K562 (cell line): ENCODE results near the gene MAPK8IP2. TPM values are rescaled to one million over a fixed set of nuclear protein-coding genes. Genes with fewer than 3 reads are reported as not detected.

Experiments used
- ATAC-seq: fragments of 200-7000 bp; cut with Tn5 transposase; 3 replicates; pipeline ENCODE4 v1.9.1; 2020; ENCODE audit warnings: moderate library complexity
- BruUV-seq: library from RNA; stranded (reverse); fragments of 400-500 nt; replicated peaks from 2 replicates; lab custom pipeline; 2021; lab: Mats Ljungman, UMichigan
- CTCF ChIA-PET: fragments of 300-600 bp; formaldehyde crosslinking; extraction: SDS; loops from one replicate; lab custom pipeline; 2021; ENCODE audit warnings: low intra/inter-chr PET ratio; lab: Yijun Ruan, JAX
- POLR2A ChIA-PET: fragments of 300-600, 350-650 bp; sonication (Branson Sonifier 250); formaldehyde crosslinking; extraction: SDS; loops from one replicate; lab custom pipeline; 2021; ENCODE audit warnings: antibody characterized with exemption, inconsistent platforms; lab: Yijun Ruan, JAX
- DNase-seq, 4 experiments: peaks; one replicate each; pipeline versions ENCODE4 v3.0.0 to v3.0.0-alpha.2; 2011 to 2018; ENCODE audit warnings: low spot score in 3 of 4, mixed read lengths in 3 of 4; ENCODE audit errors: extremely low read depth in 1 of 4
- FAIRE-seq: peaks from 2 replicates; lab custom pipeline; 2011; peaks lifted over from hg19 to GRCh38; lab: Jason Lieb, UNC
- H2AFZ ChIP-seq: 2 replicates; pipeline ENCODE4 v1.6.0; 2011; ENCODE audit warnings: low read depth, low read length, control low read depth, inconsistent platforms
- H3K27ac ChIP-seq: fragments of 200-600 bp; 3 replicates; pipeline ENCODE4 v1.8.0; 2011; ENCODE audit warnings: low read depth, mild to moderate bottlenecking, control low read depth, inconsistent platforms, low read length, moderate library complexity, mixed read lengths; ENCODE audit errors: extremely low read depth
- H3K27me3 ChIP-seq, 2 experiments: fragments of 300-600 bp in 1 of 2; 2 replicates in 1 of 2; 3 replicates in 1 of 2; pipeline versions ENCODE4 v1.6.0 to v1.8.0; 2011; ENCODE audit warnings: inconsistent platforms in 2 of 2, low read length in 2 of 2, mild to moderate bottlenecking in 1 of 2, mixed read lengths in 1 of 2, moderate library complexity in 1 of 2; ENCODE audit not compliant: control insufficient read depth in 2 of 2, insufficient read depth in 2 of 2
- H3K36me3 ChIP-seq: fragments of 300-600 bp; 3 replicates; pipeline ENCODE4 v1.8.0; 2011; ENCODE audit warnings: mild to moderate bottlenecking, low read length, inconsistent platforms; ENCODE audit not compliant: control insufficient read depth, insufficient read depth
- H3K4me1 ChIP-seq, 2 experiments: fragments of 200-600 bp in 1 of 2; replicated peaks in 1 of 2; 2 replicates in 1 of 2; 3 replicates in 1 of 2; pipeline versions ENCODE4 v1.5.1 to v1.8.0; 2011; ENCODE audit warnings: inconsistent platforms in 2 of 2, low read length in 2 of 2, mild to moderate bottlenecking in 1 of 2, mixed read lengths in 1 of 2, moderate library complexity in 1 of 2; ENCODE audit not compliant: control insufficient read depth in 2 of 2, insufficient read depth in 2 of 2
- H3K4me2 ChIP-seq: 2 replicates; pipeline ENCODE4 v1.6.1; 2011; ENCODE audit warnings: low read length, control low read depth, inconsistent platforms, mixed read lengths; ENCODE audit not compliant: insufficient read depth
- H3K4me3 ChIP-seq: fragments of 200-600 bp; sonication (generic), shearing (Covaris generic); 2 replicates; pipeline ENCODE4 v1.5.1; 2016; ENCODE audit warnings: control low read depth, inconsistent platforms
- H3K79me2 ChIP-seq: fragments of 200-600 bp; 3 replicates; pipeline ENCODE4 v1.8.0; 2011; ENCODE audit warnings: low read length, inconsistent platforms; ENCODE audit not compliant: control insufficient read depth, insufficient read depth
- H3K9ac ChIP-seq, 2 experiments: 2 replicates each; pipeline versions ENCODE4 v1.6.0 to v1.6.1; 2011; ENCODE audit warnings: low read depth in 2 of 2, low read length in 2 of 2, control low read depth in 1 of 2, inconsistent platforms in 1 of 2, mild to moderate bottlenecking in 1 of 2, mixed read lengths in 1 of 2; ENCODE audit not compliant: insufficient read depth in 1 of 2
- H3K9me1 ChIP-seq: one replicate; pipeline ENCODE4 v1.6.0; 2011; ENCODE audit warnings: inconsistent platforms, mild to moderate bottlenecking, low read length, moderate library complexity; ENCODE audit not compliant: control insufficient read depth, insufficient read depth
- H3K9me3 ChIP-seq: replicated peaks from 2 replicates; pipeline ENCODE4 v1.5.1; 2011; ENCODE audit warnings: low read depth, low read length, inconsistent platforms; ENCODE audit not compliant: control insufficient read depth, insufficient read depth
- H4K20me1 ChIP-seq: replicated peaks from 2 replicates; pipeline ENCODE4 v1.6.1; 2011; ENCODE audit warnings: low read length, inconsistent platforms, mixed read lengths; ENCODE audit not compliant: control insufficient read depth, insufficient read depth
- ATF7 ChIP-seq: fragments of 450-650 bp; IDR thresholded peaks from 2 replicates; pipeline ENCODE4 v1.7.1; 2014; ENCODE audit warnings: mild to moderate bottlenecking, moderate library complexity
- JUND ChIP-seq, 2 experiments: IDR thresholded peaks; 2 replicates in 1 of 2; 3 replicates in 1 of 2; pipeline ENCODE4 v1.6.1; 2011; ENCODE audit warnings: borderline replicate concordance in 2 of 2, low read depth in 2 of 2, low read length in 2 of 2, improper control_type of control experiment in 1 of 2, missing biosample characterization in 1 of 2, missing genetic modification characterization in 1 of 2, missing genetic modification reagents in 1 of 2
- NR2C2 ChIP-seq, 2 experiments: fragments of 200-800 bp in 1 of 2; sonication (Bioruptor generic) in 1 of 2; sonication (generic) in 1 of 2; formaldehyde crosslinking in 1 of 2; IDR thresholded peaks; 2 replicates each; pipeline versions ENCODE4 v1.6.1 to v1.8.0; 2016 to 2022; ENCODE audit warnings: mild to moderate bottlenecking in 1 of 2, missing compliant biosample characterization in 1 of 2, missing genetic modification characterization in 1 of 2, missing genetic modification reagents in 1 of 2
- SPI1 ChIP-seq: IDR thresholded peaks from 2 replicates; pipeline ENCODE4 v1.6.1; 2011; ENCODE audit warnings: low read depth, low read length, control low read depth, borderline replicate concordance
- ZNF133 ChIP-seq: fragments of 250-450 bp; sonication (Bioruptor Pico); IDR thresholded peaks from 2 replicates; pipeline ENCODE4 v1.4.0; 2020; ENCODE audit warnings: mild to moderate bottlenecking
- ZNF184 ChIP-seq: sonication (generic); formaldehyde crosslinking; IDR thresholded peaks from 2 replicates; pipeline ENCODE4 v1.5.0; 2020; ENCODE audit warnings: missing genetic modification reagents
- ZNF778 ChIP-seq: fragments of 450-650 bp; formaldehyde crosslinking; IDR thresholded peaks from 2 replicates; pipeline ENCODE4 v1.4.0; 2020; ENCODE audit warnings: mild to moderate bottlenecking, moderate library complexity
- WGBS: fragments of 100-300 bp; shearing (Covaris generic); methylation state at CpG from one replicate; pipeline ENCODE4 v1.1.6; 2016; ENCODE audit warnings: low coverage, mixed read lengths; ENCODE audit not compliant: insufficient coverage; ENCODE audit errors: missing lambda C conversion rate; 5-methylcytosine and 5-hydroxymethylcytosine counted together
- in situ Hi-C: fragments of 300-500 bp; cut with MboI; formaldehyde crosslinking; loops from 4 replicates; pipeline ENCODE4 v1.15.0; 2018; ENCODE audit warnings: inconsistent platforms, mixed read lengths
- intact Hi-C: fragments of 100-400 bp; cut with micrococcal nuclease; formaldehyde crosslinking; loops from 2 replicates; pipeline ENCODE4 v1.14.2; 2022
- polyA plus RNA-seq, 8 experiments: library from polyadenylated mRNA; depleted of rRNA in 4 of 8; stranded (reverse) in 5 of 8; unstranded in 3 of 8; fragments of >200 nt; fragmentation: Nextera tagmentation in 2 of 8; fragmentation: Illumina TruSeq in 1 of 8; extraction: Ambion mirVana in 2 of 8; extraction: Trizol in 1 of 8; gene quantifications; 2 replicates each; pipeline versions ENCODE4 v1.2.1 to v1.2.3, GENCODE V29; 2011 to 2014; ENCODE audit warnings: inconsistent platforms in 1 of 8, missing spikeins in 1 of 8
- total RNA-seq, 7 experiments: library from RNA; depleted of rRNA in 6 of 7; stranded (reverse); fragments of >200 nt in 6 of 7; fragmentation: Illumina TruSeq in 2 of 7; extraction: Trizol in 2 of 7; gene quantifications; 2 replicates each; pipeline versions ENCODE4 v1.2.1 to v1.2.3, GENCODE V29; 2011 to 2021; ENCODE audit warnings: low replicate concordance in 1 of 7

Gene MAPK8IP2
- total and polyA plus RNA-seq, 9 of the 15 experiments (the other 6 are each of a cell fraction or from before 2014, with no cell fraction given) = 0.01 to 0.47 (median 0.07) TPM; not detected in 2

DNA sequence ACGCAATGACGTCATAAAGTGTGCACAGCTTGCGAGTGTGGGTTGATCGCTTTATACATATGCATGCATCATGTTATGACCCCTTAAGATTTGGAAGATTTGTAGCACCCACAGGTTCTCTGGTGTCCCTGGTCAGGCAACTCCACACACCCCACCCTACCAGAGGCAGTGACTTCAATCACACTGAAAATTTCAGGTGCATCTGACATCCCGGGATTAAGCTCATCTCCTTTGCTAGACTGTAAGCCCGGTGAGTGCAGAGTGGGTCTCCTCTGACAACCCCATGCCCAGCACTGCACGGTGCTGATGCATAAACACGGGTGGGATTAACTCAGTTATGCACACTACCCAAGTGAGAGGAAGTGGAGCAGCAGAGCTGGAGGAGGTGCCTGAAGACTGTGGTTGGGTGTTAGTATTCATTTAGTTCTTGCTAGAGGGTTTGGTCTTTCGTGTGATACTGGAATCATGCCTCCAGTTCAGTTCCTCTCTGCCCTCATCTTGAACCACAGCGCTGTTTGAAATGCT lies 20.8 kb downstream of the MAPK8IP2 start:
- Histone ChIP-seq H2AFZ (peak overlapping the region; percentile 72), H3K36me3 (no peaks in the 10 kb centered on the region), H3K4me2 (peak overlapping the region; percentile 62), H3K4me3 (no peak overlapping the region), H4K20me1 (no peaks in the 10 kb centered on the region), H3K79me2 (no peaks in the 10 kb centered on the region), H3K27ac (no peak overlapping the region), H3K4me1 (peaks cover 12 to 19% of the 10 kb centered on the region in 2 experiments; a peak in 3 of 5 replicates), H3K9me3 (no peaks in the 10 kb centered on the region), H3K9me1 (no peaks in the 10 kb centered on the region), H3K9ac (no peak overlapping the region), H3K27me3 (no peaks in the 10 kb centered on the region)
- BruUV-seq = no TSS peak
- WGBS = 17% methylated on average over 10 of the region's 10 CpGs
- ATAC-seq = no peak
- no peak for FAIRE-seq
- CTCF ChIA-PET = interaction anchor here (1.3 to 4.9 kb wide), 2 partner anchors 45 to 70 kb away, joined by 5 to 51 read pairs; no protein-coding TSS in a partner anchor
- in situ Hi-C loops (no loop called here), intact Hi-C loops (loop anchor here (5.0 kb wide), 1 partner anchor 71 kb away; no protein-coding TSS in a partner anchor)
- no peak for TF ChIP-seq ZNF778 (CRISPR knock-in tag)
- peak; percentile 80 for TF ChIP-seq ATF7
- no peak for TF ChIP-seq ZNF184 (CRISPR knock-in tag)
- peak; percentile 61; the same call in 1 of the 2 replicates for TF ChIP-seq SPI1
- TF ChIP-seq NR2C2 (CRISPR knock-in tag; IDR thresholded peaks at IDR 0.05) = no peak
- no peak for TF ChIP-seq NR2C2 (tag; IDR thresholded peaks at IDR 0.05)
- TF ChIP-seq ZNF133 = no peak
- no peak for TF ChIP-seq JUND (IDR thresholded peaks at IDR 0.05; ENCODE audit: borderline replicate concordance, low read depth, low read length)
- TF ChIP-seq JUND (tag; IDR thresholded peaks at IDR 0.05; ENCODE audit: borderline replicate concordance, low read depth, low read length) = 0 out of 3 replicates have a peak, but pooled peaks have one; percentile 34
- DNase-seq = no peak
- POLR2A ChIA-PET = no interaction called here
